ENCODE results near the gene ZNF791. TPM values are rescaled to one million over a fixed set of nuclear protein-coding genes. Genes with fewer than 3 reads are reported as not detected.
"Not testable (repeated sequence)": the region's sequence is repeated elsewhere in the genome, so short reads cannot be mapped to it uniquely, and the experiment has no call there.

The ZNF791 gene
- total RNA-seq (2021; fragmentation: NEBNext Ultra II Directional; extraction: Animal tissue kit (Norgen Biotek cat#: 25700)): 10 to 100 TPM; 18.3 to 21.9 (median 19.0) TPM
- long read RNA-seq, full-length matches to known transcripts: 12 of 18 reads
- long read RNA-seq, partial matches to known transcripts: 0 of 18 reads
- long read RNA-seq, other reads (novel, unspliced or antisense): 6 of 18 reads

DNA sequence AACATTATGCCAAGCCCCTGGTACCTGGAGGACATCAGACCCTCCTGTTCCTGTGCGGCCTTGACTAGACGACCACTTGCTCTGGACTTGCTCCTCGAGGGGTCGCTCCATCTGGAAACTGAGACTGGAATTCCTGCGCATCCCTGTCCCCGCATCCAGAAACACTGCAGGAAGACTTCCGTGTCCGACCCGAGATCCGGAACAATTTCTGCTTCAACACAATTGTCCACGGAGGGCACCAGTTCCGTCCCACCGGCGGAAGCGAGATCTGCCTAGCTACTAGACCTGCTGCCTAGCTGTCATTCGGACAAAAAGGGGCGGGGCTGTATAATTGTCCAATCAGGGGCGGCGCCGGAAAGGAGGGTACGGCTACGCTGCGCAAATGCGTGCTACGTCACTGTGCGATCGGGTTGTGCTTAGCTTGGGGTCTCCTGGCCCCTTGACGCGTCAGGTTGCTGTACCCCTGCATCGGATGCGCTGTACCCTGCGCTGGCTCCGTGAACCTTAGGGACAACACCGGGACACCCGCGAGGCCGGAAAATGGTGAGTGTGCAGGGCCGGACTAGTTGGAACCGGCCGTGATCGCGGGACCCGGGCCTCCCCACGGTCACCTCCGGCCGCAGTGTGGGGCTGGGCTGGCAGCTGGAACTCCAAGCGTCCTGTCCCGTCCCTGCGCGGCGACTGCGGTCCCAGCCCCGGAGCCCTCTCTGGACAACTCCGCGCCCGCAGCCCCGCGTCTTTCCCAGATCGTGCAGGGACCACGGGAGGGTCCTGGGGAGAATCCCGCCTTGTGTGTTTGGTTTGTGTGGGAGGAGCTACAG lies at the start of gene ZNF791, which contains the start of gene ZNF490:
ZNF791 (plus strand) TSS at position 381 of the 821 bp plus-strand sequence; CDS start at position 541, 160 bp downstream.
ZNF490 (minus strand) TSS at position 274 of the 821 bp plus-strand sequence; CDS start at position 141, 133 bp downstream.
- Mint-ChIP-seq H3K4me1 (ENCODE audit: low read depth) (peaks cover 18% of the 10 kb centered on the region), H3K27ac (peak within 1 kb of the TSS; percentile 100), H3K9me3 (0 out of 2 replicates have a peak, but pooled peaks cover 4% of the 10 kb centered on the region), H3K4me3 (peak within 1 kb of the TSS; percentile 100), H3K27me3 (ENCODE audit: insufficient read depth) (no peaks in the 10 kb centered on the region; the same call in 1 of the 2 replicates), H3K36me3 (ENCODE audit: low read depth) (peaks cover 18% of the 10 kb centered on the region)
- peak; percentile 99 for DNase-seq
- peak; percentile 46 for TF ChIP-seq CTCF (IDR thresholded peaks at IDR 0.05)

- H3K27ac Mint-ChIP-seq: peak overlapping the region; percentile 36; the same call in 1 of the 2 replicates
- peaks cover 8% of the 10 kb centered on the region for H3K4me1 Mint-ChIP-seq (ENCODE audit: low read depth)
- H3K27me3 Mint-ChIP-seq (ENCODE audit: insufficient read depth): no peaks in the 10 kb centered on the region
- H3K4me3 Mint-ChIP-seq: peak overlapping the region; percentile 55; the same call in 1 of the 2 replicates
- H3K36me3 Mint-ChIP-seq (ENCODE audit: low read depth): no peaks in the 10 kb centered on the region
- H3K9me3 Mint-ChIP-seq: no peaks in the 10 kb centered on the region
- DNase-seq: peak; percentile 89
- TF ChIP-seq CTCF (IDR thresholded peaks at IDR 0.05): peak; percentile 98
Measured at GRCh38 chr19:12564016-12564664, 46.6 kb upstream of the ZNF791 start.

- H3K9me3 Mint-ChIP-seq; H3K4me1 Mint-ChIP-seq (ENCODE audit: low read depth); DNase-seq; H3K36me3 Mint-ChIP-seq (ENCODE audit: low read depth); H3K27ac Mint-ChIP-seq; H3K4me3 Mint-ChIP-seq; H3K27me3 Mint-ChIP-seq (ENCODE audit: insufficient read depth): not testable (repeated sequence)
Measured at GRCh38 chr19:12566380-12566779, 44.3 kb upstream of the ZNF791 start.

DNA sequence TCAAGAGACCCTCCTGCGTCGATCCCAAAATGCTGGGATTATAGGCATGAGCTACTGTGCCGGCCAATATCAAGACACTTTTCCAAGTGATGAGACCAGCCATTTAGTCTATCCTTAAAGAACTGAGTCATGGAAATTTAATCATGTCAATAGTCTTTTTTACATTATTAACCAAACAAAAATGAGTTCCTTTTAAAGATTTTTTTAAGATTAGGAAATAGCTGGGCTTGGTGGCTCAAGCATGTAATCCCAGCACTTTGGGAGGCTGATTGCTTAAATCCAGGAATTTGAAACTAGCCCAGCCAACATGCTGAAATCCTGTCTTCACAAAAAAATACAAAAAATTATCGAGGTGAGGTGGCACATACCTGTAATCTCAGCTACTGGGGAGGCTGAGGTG lies 42.8 kb upstream of the ZNF791 start:
- H3K27me3 Mint-ChIP-seq (ENCODE audit: insufficient read depth): peaks cover 4% of the 10 kb centered on the region
- H3K4me3 Mint-ChIP-seq: no peak overlapping the region
- no peak for TF ChIP-seq CTCF (IDR thresholded peaks at IDR 0.05)
- DNase-seq: peak; percentile 4
- H3K27ac Mint-ChIP-seq: no peak overlapping the region
- peaks cover 8% of the 10 kb centered on the region for H3K4me1 Mint-ChIP-seq (ENCODE audit: low read depth)
- H3K9me3 Mint-ChIP-seq: no peaks in the 10 kb centered on the region
- H3K36me3 Mint-ChIP-seq (ENCODE audit: low read depth): no peaks in the 10 kb centered on the region

DNA sequence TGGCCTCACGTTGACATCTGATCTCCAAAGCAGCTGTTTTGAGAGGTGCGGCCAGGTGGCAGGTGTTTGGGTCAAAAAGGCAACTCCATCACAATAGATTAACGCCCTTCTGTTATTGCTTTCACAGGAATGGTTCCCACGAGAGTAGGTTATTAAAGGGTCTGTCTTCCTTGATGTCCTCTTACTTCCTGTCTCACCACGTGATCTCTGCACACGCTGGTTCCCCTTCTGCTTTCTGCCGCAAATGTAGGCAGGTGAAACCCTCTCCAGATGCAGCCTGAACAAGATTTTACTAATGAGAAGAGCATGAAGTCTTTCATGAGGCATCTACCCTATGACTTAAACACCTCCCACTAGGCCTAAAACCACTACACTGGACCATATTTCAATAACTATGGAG lies 36.7 kb upstream of the ZNF791 start:
- no peak for DNase-seq
- H3K27ac Mint-ChIP-seq: no peak overlapping the region
- no peak for TF ChIP-seq CTCF (IDR thresholded peaks at IDR 0.05)

More for the DNA sequence above, 36.7 kb upstream of the ZNF791 start:
- no peak overlapping the region for H3K4me3 Mint-ChIP-seq
- no peaks in the 10 kb centered on the region for H3K4me1 Mint-ChIP-seq (ENCODE audit: low read depth)
- peaks cover 38% of the 10 kb centered on the region for H3K9me3 Mint-ChIP-seq
- peaks cover 4% of the 10 kb centered on the region for H3K27me3 Mint-ChIP-seq (ENCODE audit: insufficient read depth)
- H3K36me3 Mint-ChIP-seq (ENCODE audit: low read depth): peaks cover 42% of the 10 kb centered on the region
